Loucy (cell line): ENCODE data around the gene PHACTR2.

Experiments
- H2AFZ ChIP-seq: fragments of 200-600 bp; sonication (generic); 2 replicates; pipeline ENCODE4 v1.6.0; 2016; ENCODE audit warnings: antibody characterized with exemption, mild to moderate bottlenecking, low read length, moderate library complexity
- H3F3A ChIP-seq: fragments of 200-600 bp; 2 replicates; pipeline ENCODE4 v1.6.0; 2016; ENCODE audit warnings: antibody characterized with exemption, low read depth, mild to moderate bottlenecking
- H3K27me3 ChIP-seq: fragments of 200-600 bp; sonication (generic); 2 replicates; pipeline ENCODE4 v1.6.1; 2014; ENCODE audit warnings: low read length, mild to moderate bottlenecking; ENCODE audit not compliant: insufficient read depth, poor library complexity, severe bottlenecking
- H3K36me3 ChIP-seq: fragments of 200-600 bp; sonication (generic); 2 replicates; pipeline ENCODE4 v1.6.1; 2016; ENCODE audit warnings: low read length; ENCODE audit not compliant: insufficient read depth
- H3K4me1 ChIP-seq: fragments of 200-600 bp; sonication (generic); 2 replicates; pipeline ENCODE4 v1.5.1; 2014; ENCODE audit warnings: low read length, mild to moderate bottlenecking; ENCODE audit not compliant: insufficient read depth, poor library complexity, severe bottlenecking
- H3K4me2 ChIP-seq: fragments of 200-600 bp; sonication (generic); 2 replicates; pipeline ENCODE4 v1.6.0; 2014; ENCODE audit warnings: antibody characterized with exemption, low read length, low read depth, mild to moderate bottlenecking; ENCODE audit not compliant: poor library complexity, severe bottlenecking
- H3K4me3 ChIP-seq: fragments of 200-600 bp; sonication (generic); 2 replicates; pipeline ENCODE4 v1.5.1; 2014; ENCODE audit warnings: low read length, mild to moderate bottlenecking, mixed read lengths; ENCODE audit not compliant: poor library complexity, severe bottlenecking
- H3K79me2 ChIP-seq: fragments of 200-600 bp; sonication (generic); 2 replicates; pipeline ENCODE4 v1.6.1; 2014; ENCODE audit warnings: low read length; ENCODE audit not compliant: insufficient read depth
- H3K9ac ChIP-seq: fragments of 200-600 bp; sonication (generic); 2 replicates; pipeline ENCODE4 v1.6.0; 2014; ENCODE audit warnings: mild to moderate bottlenecking, low read depth, low read length, moderate library complexity; ENCODE audit not compliant: poor library complexity, severe bottlenecking
- H3K9me2 ChIP-seq: fragments of 200-600 bp; sonication (generic); replicated peaks from 2 replicates; pipeline ENCODE4 v1.6.1; 2016; ENCODE audit warnings: low read depth, low read length, mixed read lengths
- H3K9me3 ChIP-seq: fragments of 200-600 bp; sonication (generic); 2 replicates; pipeline ENCODE4 v1.6.1; 2014; ENCODE audit warnings: mild to moderate bottlenecking, antibody characterized with exemption, low read length, low read depth; ENCODE audit not compliant: insufficient read depth
- H4K20me1 ChIP-seq: fragments of 200-600 bp; sonication (generic); 2 replicates; pipeline ENCODE4 v1.6.0; 2014; ENCODE audit warnings: antibody characterized with exemption, low read length, mild to moderate bottlenecking; ENCODE audit not compliant: insufficient read depth, poor library complexity, severe bottlenecking
- EZH2phosphoT487 ChIP-seq: fragments of 200-600 bp; IDR thresholded peaks from 2 replicates; pipeline ENCODE4 v1.6.1; 2018; ENCODE audit warnings: antibody characterized with exemption, mild to moderate bottlenecking, moderate library complexity, borderline replicate concordance
- TF ChIP-seq, protein P1 (sequence below): fragments of 200-600 bp; sonication (generic); conservative IDR thresholded peaks from 2 replicates; pipeline ENCODE4 v1.5.1; 2014; ENCODE audit warnings: mild to moderate bottlenecking, antibody characterized with exemption, low read length

Gene PHACTR2

DNA sequence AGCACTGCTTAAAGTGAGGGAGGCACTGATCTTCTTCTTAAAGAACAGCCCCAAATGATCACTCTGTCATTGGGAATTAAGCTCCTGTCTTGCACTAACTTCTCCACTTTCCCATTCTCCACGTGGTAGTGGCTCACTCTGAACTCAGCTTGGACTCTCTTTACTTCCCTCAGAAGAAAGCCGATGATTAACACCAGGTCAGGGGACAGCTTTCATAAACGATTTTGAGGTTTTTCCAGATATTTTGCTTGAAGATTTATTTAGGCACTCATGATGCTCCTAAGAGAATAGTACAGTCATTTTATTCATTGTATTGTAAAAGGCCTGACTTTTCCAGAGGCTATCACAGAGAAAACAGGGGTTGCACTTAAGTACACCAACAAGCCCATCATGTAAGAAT lies 84.4 kb downstream of the PHACTR2 start:
- H3K9me2 ChIP-seq, result no peaks in the 10 kb centered on the region
- H3F3A ChIP-seq, result no peaks in the 10 kb centered on the region
- H3K4me3 ChIP-seq, result no peak overlapping the region
- no peak overlapping the region for H3K9ac ChIP-seq
- no peaks in the 10 kb centered on the region for H4K20me1 ChIP-seq
- H2AFZ ChIP-seq, result no peak overlapping the region
- no peaks in the 10 kb centered on the region for H3K36me3 ChIP-seq
- TF ChIP-seq, protein P1, sequence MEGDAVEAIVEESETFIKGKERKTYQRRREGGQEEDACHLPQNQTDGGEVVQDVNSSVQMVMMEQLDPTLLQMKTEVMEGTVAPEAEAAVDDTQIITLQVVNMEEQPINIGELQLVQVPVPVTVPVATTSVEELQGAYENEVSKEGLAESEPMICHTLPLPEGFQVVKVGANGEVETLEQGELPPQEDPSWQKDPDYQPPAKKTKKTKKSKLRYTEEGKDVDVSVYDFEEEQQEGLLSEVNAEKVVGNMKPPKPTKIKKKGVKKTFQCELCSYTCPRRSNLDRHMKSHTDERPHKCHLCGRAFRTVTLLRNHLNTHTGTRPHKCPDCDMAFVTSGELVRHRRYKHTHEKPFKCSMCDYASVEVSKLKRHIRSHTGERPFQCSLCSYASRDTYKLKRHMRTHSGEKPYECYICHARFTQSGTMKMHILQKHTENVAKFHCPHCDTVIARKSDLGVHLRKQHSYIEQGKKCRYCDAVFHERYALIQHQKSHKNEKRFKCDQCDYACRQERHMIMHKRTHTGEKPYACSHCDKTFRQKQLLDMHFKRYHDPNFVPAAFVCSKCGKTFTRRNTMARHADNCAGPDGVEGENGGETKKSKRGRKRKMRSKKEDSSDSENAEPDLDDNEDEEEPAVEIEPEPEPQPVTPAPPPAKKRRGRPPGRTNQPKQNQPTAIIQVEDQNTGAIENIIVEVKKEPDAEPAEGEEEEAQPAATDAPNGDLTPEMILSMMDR, result no peak
- TF ChIP-seq EZH2phosphoT487, result no peak
- no peaks in the 10 kb centered on the region for H3K27me3 ChIP-seq
- no peak overlapping the region for H3K4me2 ChIP-seq
- no peaks in the 10 kb centered on the region for H3K9me3 ChIP-seq
- no peaks in the 10 kb centered on the region for H3K79me2 ChIP-seq
- peaks cover 8% of the 10 kb centered on the region for H3K4me1 ChIP-seq

DNA sequence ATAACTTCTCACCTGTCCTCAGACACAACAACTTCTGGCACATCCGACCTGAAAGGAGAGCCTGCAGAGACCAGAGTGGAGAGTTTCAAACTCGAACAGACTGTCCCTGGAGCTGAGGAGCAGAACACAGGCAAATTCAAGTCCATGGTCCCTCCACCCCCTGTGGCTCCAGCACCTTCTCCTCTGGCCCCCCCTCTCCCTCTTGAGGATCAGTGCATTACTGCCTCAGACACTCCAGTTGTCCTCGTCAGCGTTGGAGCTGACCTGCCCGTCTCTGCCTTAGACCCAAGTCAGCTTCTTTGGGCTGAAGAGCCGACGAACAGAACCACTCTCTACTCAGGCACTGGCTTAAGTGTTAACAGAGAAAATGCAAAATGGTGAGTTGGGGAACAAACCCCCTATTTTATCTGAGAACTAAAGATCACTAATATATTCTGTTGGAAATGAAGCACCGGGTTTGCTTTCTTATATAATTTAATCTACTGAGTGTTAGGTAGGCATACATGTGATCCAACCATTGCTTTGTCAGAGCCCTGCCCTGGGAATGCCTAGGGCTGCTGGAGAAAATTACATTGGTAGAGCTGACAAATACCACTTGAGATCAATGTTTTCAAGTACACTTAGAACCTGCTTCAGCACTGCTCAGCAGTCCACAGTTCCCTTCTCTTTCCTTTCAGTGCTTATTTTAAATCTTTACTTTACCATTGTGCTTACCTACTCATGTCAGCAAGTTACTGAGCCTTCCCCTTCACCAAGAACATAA lies 87.8 kb downstream of the PHACTR2 start:
- Histone ChIP-seq H3K4me2 (no peak overlapping the region), H3K27me3 (no peaks in the 10 kb centered on the region), H4K20me1 (no peaks in the 10 kb centered on the region), H3K9ac (no peak overlapping the region), H3F3A (no peaks in the 10 kb centered on the region), H3K36me3 (no peaks in the 10 kb centered on the region), H3K9me3 (no peaks in the 10 kb centered on the region), H3K4me1 (no peaks in the 10 kb centered on the region), H3K79me2 (no peaks in the 10 kb centered on the region), H3K9me2 (no peaks in the 10 kb centered on the region), H3K4me3 (no peak overlapping the region), H2AFZ (no peak overlapping the region)
- TF ChIP-seq EZH2phosphoT487, result no peak
- TF ChIP-seq, protein P1, result no peak

DNA sequence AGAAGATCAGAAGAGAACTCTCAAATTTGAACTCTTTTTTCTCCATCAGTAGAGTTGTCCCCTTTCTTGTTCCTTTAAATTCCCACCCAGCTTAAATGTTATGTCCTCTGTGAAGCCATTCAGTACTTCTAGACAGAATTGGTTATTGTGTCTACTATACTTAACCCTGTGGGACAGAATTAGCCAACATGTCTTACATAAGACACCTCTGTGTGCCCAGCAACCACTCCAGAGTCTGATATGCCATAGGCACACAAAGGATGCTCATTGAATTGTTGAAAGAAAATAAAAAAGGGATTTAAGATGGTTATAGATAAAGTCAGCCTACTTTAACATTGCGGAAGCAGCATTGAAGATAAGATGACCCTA lies 88.4 kb downstream of the PHACTR2 start:
- Histone ChIP-seq H3K4me1 (no peaks in the 10 kb centered on the region), H3K4me2 (no peak overlapping the region), H4K20me1 (no peaks in the 10 kb centered on the region), H3K9me3 (no peaks in the 10 kb centered on the region), H3K9ac (no peak overlapping the region), H3K9me2 (no peaks in the 10 kb centered on the region), H3K36me3 (no peaks in the 10 kb centered on the region), H3K4me3 (no peak overlapping the region), H3F3A (no peaks in the 10 kb centered on the region), H2AFZ (no peak overlapping the region), H3K79me2 (no peaks in the 10 kb centered on the region), H3K27me3 (no peaks in the 10 kb centered on the region)
- no peak for TF ChIP-seq EZH2phosphoT487
- TF ChIP-seq, protein P1, result no peak
